Cardiac muscle cell (in vitro differentiated cells and primary cell): ENCODE results near the gene PRRC2A. TPM values are rescaled to one million over a fixed set of nuclear protein-coding genes. Genes with fewer than 3 reads are reported as not detected.

ENCODE experiments used
- DNase-seq, 2 donors: peaks; one replicate each; pipeline versions ENCODE4 v3.0.0 to v3.0.0-alpha.2; 2010 to 2017; ENCODE audit warnings: low read depth in 1 of 2, low spot score in 1 of 2
- H3K27ac ChIP-seq: fragments of 200-600 bp; sonication (generic); 2 replicates; pipeline ENCODE4 v1.5.1; 2016
- H3K27me3 ChIP-seq: fragments of 200-600 bp; sonication (generic); 2 replicates; pipeline ENCODE4 v1.6.0; 2016; ENCODE audit warnings: control low read depth
- H3K36me3 ChIP-seq: fragments of 200-600 bp; sonication (generic); 2 replicates; pipeline ENCODE4 v1.5.1; 2016; ENCODE audit warnings: control low read depth
- H3K4me1 ChIP-seq: fragments of 200-600 bp; sonication (generic); 2 replicates; pipeline ENCODE4 v1.8.1; 2017; ENCODE audit warnings: low read depth, mild to moderate bottlenecking, mixed run types
- H3K4me3 ChIP-seq: fragments of 200-600 bp; sonication (generic); 2 replicates; pipeline ENCODE4 v1.5.1; 2016; ENCODE audit warnings: mild to moderate bottlenecking
- H3K9me3 ChIP-seq: fragments of 200-600 bp; sonication (generic); 2 replicates; pipeline ENCODE4 v1.5.1; 2017; ENCODE audit warnings: low read depth, mild to moderate bottlenecking, control low read depth
- polyA plus RNA-seq: library from polyadenylated mRNA; unstranded; fragments of >200 nt; fragmentation: Nextera tagmentation; extraction: Ambion mirVana; gene quantifications from 2 replicates; pipeline ENCODE4 v1.2.1, GENCODE V29; 2016
- total RNA-seq: library from RNA; depleted of rRNA; stranded (reverse); fragments of >200 nt; gene quantifications from 2 replicates; pipeline ENCODE4 v1.2.3, GENCODE V29; 2016
- TF ChIP-seq, protein P1 (sequence below): IDR thresholded peaks from 2 replicates; pipeline ENCODE4 v1.5.1; 2012; ENCODE audit warnings: low read depth, mild to moderate bottlenecking, low read length

PRRC2A gene
- total and polyA plus RNA-seq, 2 experiments from 2014 or later: 70.2 to 208 TPM

DNA sequence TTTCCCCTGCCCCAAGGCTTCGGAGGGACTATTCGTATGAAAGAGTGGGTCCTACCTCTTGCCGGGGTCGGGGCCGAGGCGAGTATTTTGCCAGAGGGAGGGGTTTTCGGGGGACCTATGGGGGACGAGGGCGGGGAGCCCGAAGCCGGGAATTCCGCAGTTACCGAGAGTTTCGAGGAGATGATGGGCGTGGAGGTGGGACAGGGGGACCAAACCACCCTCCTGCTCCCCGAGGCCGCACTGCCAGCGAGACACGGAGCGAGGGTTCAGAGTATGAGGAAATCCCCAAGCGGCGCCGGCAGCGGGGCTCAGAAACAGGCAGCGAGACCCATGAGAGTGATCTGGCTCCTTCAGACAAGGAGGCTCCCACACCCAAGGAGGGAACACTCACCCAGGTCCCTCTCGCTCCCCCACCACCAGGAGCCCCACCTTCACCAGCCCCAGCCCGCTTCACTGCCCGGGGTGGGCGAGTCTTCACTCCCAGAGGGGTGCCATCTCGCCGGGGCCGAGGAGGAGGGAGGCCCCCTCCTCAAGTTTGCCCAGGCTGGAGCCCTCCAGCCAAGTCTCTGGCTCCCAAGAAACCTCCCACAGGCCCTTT is 11.3 kb downstream of the PRRC2A start:
- no peaks in the 10 kb centered on the region for H3K9me3 ChIP-seq
- TF ChIP-seq, protein P1, sequence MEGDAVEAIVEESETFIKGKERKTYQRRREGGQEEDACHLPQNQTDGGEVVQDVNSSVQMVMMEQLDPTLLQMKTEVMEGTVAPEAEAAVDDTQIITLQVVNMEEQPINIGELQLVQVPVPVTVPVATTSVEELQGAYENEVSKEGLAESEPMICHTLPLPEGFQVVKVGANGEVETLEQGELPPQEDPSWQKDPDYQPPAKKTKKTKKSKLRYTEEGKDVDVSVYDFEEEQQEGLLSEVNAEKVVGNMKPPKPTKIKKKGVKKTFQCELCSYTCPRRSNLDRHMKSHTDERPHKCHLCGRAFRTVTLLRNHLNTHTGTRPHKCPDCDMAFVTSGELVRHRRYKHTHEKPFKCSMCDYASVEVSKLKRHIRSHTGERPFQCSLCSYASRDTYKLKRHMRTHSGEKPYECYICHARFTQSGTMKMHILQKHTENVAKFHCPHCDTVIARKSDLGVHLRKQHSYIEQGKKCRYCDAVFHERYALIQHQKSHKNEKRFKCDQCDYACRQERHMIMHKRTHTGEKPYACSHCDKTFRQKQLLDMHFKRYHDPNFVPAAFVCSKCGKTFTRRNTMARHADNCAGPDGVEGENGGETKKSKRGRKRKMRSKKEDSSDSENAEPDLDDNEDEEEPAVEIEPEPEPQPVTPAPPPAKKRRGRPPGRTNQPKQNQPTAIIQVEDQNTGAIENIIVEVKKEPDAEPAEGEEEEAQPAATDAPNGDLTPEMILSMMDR: no peak
- no peak for DNase-seq
- H3K27me3 ChIP-seq: no peaks in the 10 kb centered on the region
- H3K36me3 ChIP-seq: peaks cover 91% of the 10 kb centered on the region
- peak overlapping the region; percentile 80 for H3K27ac ChIP-seq
- H3K4me1 ChIP-seq: no peaks in the 10 kb centered on the region
- no peak overlapping the region for H3K4me3 ChIP-seq

DNA sequence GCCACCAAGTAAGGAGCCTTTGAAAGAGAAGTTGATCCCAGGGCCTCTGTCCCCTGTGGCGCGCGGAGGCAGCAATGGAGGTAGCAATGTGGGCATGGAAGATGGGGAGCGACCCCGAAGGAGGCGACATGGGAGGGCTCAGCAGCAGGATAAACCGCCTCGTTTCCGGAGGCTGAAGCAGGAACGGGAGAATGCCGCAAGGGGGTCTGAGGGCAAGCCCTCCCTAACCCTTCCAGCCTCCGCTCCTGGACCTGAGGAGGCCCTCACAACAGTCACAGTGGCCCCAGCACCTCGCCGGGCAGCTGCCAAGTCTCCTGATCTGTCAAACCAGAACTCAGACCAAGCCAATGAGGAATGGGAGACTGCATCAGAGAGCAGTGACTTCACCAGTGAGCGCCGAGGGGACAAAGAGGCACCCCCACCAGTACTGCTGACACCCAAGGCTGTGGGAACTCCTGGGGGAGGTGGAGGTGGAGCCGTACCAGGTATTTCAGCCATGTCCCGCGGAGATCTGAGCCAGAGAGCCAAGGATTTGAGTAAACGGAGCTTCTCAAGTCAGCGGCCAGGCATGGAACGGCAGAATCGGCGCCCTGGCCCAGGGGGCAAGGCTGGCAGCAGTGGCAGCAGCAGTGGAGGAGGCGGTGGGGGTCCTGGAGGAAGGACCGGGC is 11.9 kb downstream of the PRRC2A start:
- Histone ChIP-seq H3K27ac (peak overlapping the region; percentile 80), H3K4me3 (no peak overlapping the region)

DNA sequence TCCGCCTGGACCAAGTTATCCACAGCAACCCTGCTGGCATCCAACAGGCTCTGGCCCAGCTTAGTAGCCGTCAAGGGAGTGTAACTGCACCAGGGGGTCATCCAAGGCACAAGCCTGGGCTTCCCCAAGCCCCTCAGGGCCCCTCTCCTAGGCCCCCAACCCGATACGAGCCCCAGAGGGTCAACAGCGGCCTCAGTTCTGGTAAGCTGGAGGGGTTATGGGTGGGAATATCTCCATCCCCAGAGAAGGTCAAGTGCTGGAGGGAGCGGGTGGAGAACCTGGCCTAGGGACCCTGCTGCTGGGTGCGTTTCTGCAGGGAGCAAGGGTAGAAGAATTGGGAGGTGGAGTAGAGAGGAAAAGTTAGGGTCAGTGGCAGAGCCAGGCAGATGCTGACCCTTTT is 12.9 kb downstream of the PRRC2A start:
- Histone ChIP-seq H3K9me3 (no peaks in the 10 kb centered on the region), H3K36me3 (peaks cover 90% of the 10 kb centered on the region), H3K27me3 (no peaks in the 10 kb centered on the region), H3K4me1 (no peaks in the 10 kb centered on the region), H3K27ac (peak overlapping the region; percentile 80), H3K4me3 (no peak overlapping the region)
- TF ChIP-seq, protein P1: no peak
- DNase-seq: no peak

More for the DNA sequence above, 11.9 kb downstream of the PRRC2A start:
- H3K4me1 ChIP-seq: no peaks in the 10 kb centered on the region
- H3K36me3 ChIP-seq: peaks cover 92% of the 10 kb centered on the region
- TF ChIP-seq, protein P1: no peak
- no peaks in the 10 kb centered on the region for H3K27me3 ChIP-seq
- no peak for DNase-seq
- no peaks in the 10 kb centered on the region for H3K9me3 ChIP-seq

DNA sequence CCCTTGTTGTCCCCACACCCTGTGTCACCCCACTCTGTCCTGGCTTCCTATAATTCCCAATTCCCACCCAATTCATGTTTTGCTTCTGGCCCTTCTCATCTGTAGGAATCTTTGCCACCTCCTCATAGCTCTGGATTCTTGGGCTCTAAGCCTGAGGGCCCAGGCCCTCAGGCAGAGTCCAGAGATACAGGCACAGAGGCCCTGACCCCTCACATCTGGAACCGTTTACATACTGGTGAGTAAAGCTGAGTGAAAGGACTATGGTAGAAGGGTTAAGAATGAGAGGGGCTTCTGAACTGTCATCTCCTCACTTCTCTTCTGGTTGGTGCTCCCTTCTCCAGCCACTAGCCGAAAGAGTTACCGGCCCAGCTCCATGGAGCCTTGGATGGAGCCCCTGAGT is 13.6 kb downstream of the PRRC2A start:
- TF ChIP-seq, protein P1: no peak
- no peaks in the 10 kb centered on the region for H3K27me3 ChIP-seq
- H3K27ac ChIP-seq: peak overlapping the region; percentile 80
- H3K9me3 ChIP-seq: no peaks in the 10 kb centered on the region
- H3K36me3 ChIP-seq: peaks cover 88% of the 10 kb centered on the region
- no peaks in the 10 kb centered on the region for H3K4me1 ChIP-seq
- H3K4me3 ChIP-seq: no peak overlapping the region
- no peak for DNase-seq

DNA sequence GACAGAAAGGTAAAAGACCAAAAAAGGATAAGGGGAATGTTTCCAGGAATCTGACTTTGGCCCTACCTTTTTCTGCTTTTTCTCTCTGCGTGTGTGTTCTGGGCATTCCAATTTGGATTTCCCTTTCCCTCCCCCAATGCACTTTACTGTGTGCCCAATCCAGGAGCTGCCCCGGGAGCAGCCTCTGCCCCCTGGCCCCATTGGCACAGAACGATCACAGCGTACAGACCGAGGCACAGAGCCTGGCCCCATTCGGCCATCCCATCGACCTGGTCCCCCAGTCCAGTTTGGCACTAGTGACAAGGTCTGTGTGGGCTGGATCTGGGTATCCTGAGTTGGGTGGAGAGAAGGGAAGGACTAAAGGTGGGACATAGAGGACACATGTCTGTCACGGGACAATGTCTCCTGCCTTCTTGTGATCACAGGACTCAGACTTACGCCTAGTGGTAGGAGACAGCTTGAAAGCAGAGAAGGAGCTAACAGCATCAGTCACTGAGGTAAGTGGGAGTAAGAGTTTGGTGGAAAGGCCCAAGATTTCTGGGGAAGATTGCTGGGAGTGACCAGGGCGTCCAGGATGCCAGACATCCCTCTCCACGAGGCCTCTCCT is 14.6 kb downstream of the PRRC2A start:
- DNase-seq: no peak
- no peaks in the 10 kb centered on the region for H3K27me3 ChIP-seq
- peaks cover 88% of the 10 kb centered on the region for H3K36me3 ChIP-seq
- no peaks in the 10 kb centered on the region for H3K4me1 ChIP-seq
- TF ChIP-seq, protein P1: no peak
- no peak overlapping the region for H3K4me3 ChIP-seq
- H3K9me3 ChIP-seq: no peaks in the 10 kb centered on the region
- peak overlapping the region; percentile 57 for H3K27ac ChIP-seq
